Measurements from ENCODE around the gene EMC1.
"Not testable (repeated sequence)": the region's sequence is repeated elsewhere in the genome, so short reads cannot be mapped to it uniquely, and the experiment has no call there.

The EMC1 gene

DNA sequence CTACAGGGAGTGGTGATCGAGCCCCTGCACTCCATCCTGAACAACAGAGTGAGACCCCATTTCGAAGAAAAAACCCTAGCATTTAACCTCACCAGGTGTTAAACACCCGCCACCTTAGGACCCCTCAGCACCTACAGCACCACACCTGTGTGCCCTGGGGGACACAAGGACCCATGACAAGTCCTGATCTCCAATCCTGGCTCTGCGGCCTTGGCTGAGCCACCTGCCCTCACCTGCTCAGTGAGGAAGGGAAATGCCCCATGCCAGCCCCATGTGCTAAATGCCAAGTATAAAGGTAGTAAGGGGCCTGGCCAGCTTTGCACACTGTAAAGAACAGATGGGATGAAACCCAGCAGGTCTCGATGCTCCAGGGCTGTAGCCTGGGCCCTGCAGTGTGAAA lies 11.4 kb upstream of the EMC1 start:
- no peak overlapping the region for H3K4me3 ChIP-seq (ENCODE audit: low read depth, low read length)
- no peak for DNase-seq (ENCODE audit: low read depth)

DNA sequence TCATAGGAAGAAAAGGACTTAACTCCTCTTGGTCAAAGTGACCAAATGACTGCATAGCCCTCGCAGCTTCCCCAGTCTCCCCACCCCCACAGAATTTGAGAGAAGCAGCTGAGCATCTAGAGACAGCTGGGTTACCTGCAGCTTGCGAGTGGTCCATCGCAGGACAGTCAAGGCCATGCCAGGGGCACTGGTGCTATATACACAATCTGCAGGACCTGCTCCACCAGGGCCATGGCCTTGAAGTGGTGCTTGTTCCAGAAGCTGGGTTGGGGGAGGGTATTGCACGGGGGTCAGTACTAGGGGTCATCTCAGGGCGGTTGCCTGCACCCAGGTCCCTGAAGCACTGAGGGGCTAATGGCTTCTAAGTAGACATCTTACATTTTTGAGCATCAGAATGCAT lies 10.7 kb upstream of the EMC1 start:
- no peak overlapping the region for H3K4me3 ChIP-seq (ENCODE audit: low read depth, low read length)
- no peak for DNase-seq (ENCODE audit: low read depth)

DNA sequence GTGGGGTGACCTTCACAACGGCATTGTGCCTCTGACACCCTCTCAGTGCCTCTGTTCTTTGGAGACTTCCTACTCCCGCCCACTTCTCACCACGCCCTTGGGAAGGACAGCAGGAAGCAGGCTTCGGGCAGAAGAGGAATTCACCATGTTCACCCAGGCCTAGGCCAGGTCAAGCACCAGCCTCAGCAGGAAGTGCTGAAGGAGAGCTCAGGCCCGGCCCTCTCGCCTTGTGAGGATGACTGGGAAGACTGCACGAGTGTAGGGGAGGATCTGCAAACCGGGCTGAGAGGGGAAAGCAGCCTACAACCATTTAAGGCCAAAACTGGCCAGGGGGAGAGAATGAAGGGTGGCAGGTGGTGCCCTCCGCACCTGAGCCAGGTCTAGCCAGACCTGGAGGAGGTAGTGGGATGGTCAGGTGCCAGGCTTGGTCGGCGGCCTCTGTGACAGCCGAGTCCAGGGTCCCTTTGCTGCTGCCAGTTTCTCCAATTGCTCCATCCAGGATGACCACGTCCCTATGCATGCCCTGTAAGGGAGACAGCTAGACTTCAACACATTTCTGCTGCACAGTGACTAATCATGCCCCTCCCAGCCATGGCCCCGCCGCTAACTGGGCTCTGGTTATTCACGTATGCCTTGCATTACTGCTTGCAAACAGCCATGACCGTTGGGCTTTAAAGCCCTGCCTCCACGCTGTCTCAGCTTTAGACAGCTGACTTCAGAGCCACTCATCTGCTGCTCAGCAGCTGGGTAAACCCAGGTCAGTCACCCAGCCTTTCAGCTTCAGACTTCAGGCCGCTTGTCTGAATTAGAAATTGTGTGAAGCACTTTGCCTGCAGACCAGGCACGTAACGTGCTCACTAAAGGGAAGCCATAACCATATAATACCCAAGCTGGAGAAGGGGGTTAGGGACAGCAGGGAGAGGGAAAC lies 9.2 kb upstream of the EMC1 start:
- peak; percentile 74 for DNase-seq (ENCODE audit: low read depth)
- H3K4me3 ChIP-seq (ENCODE audit: low read depth, low read length): no peak overlapping the region

DNA sequence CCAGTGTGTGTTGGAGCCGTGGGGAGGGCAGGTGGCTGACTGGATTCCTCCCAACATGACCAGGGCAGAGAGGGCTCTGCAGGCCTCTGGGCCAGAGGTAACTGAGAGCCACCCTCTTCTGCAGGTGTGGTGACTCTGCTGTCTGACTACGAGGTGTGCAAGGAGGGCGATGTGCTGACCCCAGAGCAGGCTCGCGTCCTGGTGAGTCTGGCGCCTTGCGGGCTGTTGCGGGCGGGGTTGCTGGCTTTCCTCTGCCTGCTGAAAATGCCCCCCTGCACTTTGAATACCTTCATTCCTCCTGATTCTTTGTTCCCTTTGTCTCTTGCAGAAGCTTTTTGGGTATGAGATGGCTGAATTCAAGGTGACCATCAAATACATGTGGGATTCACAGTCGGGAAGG lies 7.0 kb upstream of the EMC1 start:
- H3K4me3 ChIP-seq (ENCODE audit: low read depth, low read length): no peak overlapping the region
- no peak for DNase-seq (ENCODE audit: low read depth)

DNA sequence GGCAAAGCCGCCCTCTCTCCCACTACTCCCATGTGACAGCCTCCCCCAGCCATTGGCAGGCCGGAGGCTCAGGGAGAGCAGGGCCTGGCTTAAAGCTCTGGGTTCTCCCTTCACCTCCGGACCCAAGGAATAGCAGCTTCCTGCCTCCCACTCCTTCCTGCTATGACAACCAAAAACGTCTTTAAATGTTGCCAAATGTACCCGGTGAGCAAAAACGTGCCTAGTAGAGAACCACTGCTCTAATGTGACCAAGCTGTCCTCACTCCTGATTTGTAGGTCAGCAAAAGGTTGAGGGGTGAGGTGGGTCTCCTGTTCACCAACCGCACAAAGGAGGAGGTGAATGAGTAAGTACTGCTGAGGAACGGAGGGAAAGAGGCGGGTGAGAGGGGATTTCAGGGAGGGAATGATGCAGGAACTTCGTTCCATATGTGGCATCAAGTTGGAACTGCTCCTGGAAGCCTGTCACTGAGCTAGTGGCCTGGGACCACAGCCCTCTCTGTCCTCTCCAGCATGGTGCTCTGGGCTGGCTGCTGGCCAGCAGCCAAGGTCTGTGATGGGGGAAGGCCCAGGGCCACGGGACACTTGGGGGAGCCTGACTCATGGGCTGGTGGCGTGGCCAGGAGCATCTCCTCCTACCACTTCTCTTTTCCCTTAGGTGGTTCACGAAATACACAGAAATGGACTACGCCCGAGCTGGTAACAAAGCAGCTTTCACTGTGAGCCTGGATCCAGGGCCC lies 6.0 kb upstream of the EMC1 start:
- no peak overlapping the region for H3K4me3 ChIP-seq (ENCODE audit: low read depth, low read length)
- no peak for DNase-seq (ENCODE audit: low read depth)

DNA sequence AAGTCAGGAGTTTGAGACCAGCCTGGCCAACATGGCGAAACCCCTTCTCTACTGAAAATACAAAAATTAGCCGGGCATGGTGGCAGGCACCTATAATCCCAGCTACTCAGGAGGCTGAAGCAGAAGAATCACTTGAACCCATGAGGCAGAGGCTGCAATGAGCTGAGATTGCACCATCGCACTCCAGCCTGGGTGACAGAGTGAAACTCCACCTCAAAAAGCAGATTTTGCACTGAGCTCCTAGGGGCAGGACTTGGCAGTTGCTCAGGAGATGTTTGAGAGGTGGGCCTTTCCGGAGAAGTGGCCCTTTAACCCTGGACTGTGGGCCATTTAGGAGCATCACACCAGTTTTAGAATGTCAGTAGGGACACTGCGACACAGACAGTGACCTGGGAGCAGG lies 5.0 kb upstream of the EMC1 start:
- not testable (repeated sequence) for DNase-seq (ENCODE audit: low read depth); H3K4me3 ChIP-seq (ENCODE audit: low read depth, low read length)

DNA sequence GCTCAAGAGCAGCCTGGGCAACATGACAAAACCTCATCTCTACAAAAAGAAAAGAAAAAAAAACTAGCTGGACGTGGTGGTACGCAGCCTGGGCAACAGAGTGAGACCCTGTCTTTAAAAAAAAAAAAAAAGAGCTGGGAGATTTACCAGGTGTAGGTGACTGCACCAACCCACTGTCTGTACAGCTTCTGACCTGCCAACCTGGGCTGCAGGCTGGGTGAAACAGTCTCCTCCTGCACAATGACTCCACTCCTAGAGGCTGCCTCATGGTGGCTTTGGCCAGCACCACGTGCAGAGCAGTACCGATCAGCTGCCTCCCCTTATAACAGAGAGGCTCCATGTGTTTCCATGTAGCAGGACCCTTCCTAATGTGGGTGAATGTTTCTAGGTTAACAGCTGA lies 4.0 kb upstream of the EMC1 start:
- DNase-seq (ENCODE audit: low read depth): no peak
- no peak overlapping the region for H3K4me3 ChIP-seq (ENCODE audit: low read depth, low read length)

DNA sequence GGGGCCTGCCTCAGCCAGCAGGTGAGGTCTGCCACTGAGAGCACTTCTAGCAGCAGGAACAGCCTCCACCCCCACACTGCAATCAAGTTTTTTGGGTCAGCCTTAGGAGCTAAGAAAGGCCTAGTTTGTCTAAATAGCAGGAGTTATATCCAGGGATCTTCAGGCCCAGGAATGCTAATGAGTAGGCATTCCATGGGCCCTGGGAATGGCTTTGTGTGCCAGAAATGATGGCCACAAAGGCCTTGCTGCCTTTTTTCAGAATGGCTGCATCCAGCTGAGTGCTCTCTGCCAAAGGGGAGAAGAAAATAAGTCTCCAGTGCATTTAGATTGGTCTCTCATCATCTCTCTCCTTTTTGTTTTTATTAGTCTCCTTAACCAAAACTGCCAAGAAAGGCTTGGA lies 3.1 kb upstream of the EMC1 start:
- DNase-seq (ENCODE audit: low read depth): no peak
- no peak overlapping the region for H3K4me3 ChIP-seq (ENCODE audit: low read depth, low read length)

DNA sequence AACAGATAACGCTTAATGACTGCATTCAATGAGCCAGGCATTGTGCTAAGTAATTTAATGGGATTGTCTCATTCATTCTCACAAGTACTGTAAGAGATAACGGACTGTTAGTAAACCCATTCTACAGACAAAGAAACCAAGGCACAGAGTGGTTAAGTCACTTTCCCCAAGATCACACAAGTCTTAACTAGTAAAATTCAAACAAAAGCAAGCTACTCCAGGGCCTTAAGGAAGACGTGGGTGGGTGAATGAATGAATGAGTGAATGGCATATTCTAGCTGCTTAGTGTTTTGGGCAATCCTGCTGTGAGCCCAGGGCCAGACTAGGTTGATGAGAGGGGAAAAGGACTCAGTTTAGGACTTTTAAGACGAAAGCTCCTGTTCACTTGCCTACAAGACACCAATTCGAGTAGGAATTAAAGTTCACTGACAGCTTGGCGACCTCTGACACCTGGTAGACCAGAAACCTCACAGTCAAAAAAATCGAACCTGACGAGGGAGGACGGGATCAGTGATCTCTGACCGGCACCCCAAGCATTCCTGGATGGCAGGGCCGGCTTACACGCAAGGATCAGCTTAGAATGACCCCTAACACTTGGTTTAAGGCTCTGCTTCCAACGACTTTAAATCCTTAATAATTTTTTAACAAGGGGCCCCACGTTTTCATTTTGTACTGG lies 557 bp downstream of the EMC1 start:
- H3K4me3 ChIP-seq (ENCODE audit: low read depth, low read length): peak overlapping the region; percentile 99
- no peak for DNase-seq (ENCODE audit: low read depth)

DNA sequence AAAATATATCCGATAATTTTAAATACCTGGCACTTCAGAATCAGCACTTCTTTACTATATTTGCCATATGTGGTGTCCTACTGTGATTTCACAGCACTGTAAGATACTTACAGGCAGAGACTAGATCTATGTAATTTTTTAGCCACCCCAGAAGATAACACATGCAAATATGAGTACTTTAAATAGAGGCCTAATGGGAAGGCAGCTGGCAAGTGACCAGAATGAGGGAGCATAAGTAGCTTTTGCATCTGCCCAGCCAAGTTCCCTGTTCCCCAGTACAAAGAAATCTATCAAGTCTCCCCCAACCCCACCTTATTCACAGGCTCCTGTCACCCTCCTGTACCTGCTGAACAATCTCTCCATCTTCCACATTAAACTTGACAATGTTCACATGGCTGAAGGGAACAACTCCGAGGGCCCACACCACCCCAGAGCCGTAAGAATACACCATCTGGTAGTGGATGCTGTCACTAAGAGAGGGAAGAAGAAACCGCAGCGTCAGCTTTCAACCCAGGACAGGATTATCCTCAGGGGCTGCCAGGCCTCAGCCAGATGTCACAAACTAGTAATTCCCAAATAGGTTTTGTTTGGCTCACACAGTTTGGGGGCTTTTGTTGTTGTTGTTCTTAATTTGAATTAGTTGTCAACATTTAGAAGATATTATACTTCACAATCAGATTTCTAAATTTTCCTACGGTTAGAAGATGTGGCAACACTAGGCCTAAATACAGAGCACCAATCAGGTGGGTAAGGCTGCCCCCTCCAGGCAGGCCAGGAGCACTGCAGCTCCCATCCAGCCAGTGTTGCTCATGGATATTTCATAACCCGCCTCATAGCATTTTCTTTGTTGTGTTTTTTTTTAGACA lies 10.4 kb downstream of the EMC1 start:
- DNase-seq (ENCODE audit: low read depth): no peak
- no peak overlapping the region for H3K4me3 ChIP-seq (ENCODE audit: low read depth, low read length)

DNA sequence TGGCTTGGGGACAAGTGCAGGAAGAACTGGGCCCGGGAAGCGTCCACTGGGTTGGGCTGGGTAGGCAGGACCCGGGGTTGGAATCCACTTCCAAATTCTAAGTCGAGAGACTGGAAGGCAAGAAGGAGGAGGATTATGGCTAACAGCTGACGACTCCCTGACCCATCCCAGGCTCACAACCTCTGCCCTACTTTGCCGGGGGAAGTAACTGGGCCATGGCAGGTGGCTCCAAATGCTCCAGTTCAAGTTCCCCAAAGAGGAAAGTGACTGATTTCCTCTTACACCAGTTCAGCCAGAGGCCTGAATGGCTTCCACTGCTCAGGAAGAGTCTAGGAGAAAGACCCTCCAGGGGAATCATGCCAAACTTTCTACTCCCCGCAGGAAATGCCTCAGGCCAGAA lies 11.4 kb downstream of the EMC1 start:
- H3K4me3 ChIP-seq (ENCODE audit: low read depth, low read length): no peak overlapping the region
- DNase-seq (ENCODE audit: low read depth): no peak

DNA sequence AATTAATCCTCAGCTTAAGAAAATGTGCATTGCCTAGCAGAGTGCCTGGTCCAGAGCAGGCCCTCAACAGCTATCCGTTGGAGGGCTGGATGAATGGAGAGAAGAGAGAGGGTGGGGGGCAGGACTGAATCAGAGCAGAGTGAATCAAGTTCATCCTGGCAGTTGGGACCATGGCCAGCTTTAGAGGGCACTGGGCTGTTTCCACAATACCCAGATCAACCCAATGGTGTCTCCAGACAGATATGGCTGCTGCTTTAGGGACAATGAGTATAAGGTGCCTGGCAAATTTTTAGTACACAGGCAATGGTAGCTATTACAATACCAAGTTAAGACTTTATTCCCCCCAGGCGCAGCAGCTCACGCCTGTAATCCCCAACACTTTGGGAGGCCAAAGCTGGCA lies 17.1 kb downstream of the EMC1 start:
- no peak for DNase-seq (ENCODE audit: low read depth)
- no peak overlapping the region for H3K4me3 ChIP-seq (ENCODE audit: low read depth, low read length)

DNA sequence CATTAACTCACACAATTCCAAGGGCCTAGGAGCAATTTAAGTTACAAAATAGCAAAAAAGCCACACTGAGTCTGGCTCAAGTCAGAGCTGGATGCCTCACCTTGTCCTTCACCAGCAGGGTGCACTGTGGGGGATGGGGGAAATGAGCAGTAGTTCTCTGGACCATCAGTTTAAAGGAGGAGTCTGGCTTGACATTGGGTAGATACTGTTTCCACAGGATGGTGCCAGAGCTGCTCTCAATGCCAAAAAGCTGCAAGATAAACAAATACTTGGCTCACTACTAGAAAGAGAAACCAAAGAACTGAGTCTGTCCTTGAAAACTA lies 18.8 kb downstream of the EMC1 start:
- no peak for DNase-seq (ENCODE audit: low read depth)
- H3K4me3 ChIP-seq (ENCODE audit: low read depth, low read length): no peak overlapping the region

DNA sequence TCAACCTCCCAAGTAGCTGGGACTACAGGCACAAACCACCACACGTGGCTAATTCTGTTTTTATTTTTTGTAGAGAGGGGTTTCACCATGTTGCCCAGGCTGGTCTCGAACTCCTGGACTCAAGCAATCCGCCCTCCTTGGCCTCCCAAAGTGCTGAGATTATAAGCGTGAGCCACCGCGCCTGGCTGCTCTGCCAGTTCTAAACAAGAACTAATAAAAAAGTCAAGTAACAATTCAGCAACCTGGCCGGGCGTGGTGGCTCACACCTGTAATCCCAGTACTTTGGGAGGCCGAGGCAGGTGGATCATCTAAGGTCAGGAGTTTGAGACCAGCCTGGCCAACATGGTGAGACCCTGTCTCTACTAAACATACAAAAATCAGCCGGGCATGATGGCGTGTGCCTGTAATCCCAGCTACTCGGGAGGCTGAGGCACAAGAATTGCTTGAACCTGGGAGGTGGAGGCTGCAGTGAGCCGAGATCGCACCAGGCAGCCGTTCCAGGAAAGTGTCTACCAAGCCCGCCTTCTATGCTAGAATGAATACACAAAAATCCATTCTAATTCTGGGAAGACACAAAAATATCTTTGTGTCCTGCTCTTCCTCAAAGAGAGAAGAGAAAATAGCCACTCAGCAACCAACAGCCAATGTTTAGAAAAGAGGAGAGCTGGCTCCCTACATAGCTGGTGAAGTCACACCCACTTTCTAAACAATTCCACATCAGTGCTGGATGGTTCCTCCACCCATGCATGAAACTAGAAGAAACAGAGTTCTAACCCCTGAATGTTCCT lies 19.4 kb downstream of the EMC1 start:
- H3K4me3 ChIP-seq (ENCODE audit: low read depth, low read length): not testable (repeated sequence)

DNA sequence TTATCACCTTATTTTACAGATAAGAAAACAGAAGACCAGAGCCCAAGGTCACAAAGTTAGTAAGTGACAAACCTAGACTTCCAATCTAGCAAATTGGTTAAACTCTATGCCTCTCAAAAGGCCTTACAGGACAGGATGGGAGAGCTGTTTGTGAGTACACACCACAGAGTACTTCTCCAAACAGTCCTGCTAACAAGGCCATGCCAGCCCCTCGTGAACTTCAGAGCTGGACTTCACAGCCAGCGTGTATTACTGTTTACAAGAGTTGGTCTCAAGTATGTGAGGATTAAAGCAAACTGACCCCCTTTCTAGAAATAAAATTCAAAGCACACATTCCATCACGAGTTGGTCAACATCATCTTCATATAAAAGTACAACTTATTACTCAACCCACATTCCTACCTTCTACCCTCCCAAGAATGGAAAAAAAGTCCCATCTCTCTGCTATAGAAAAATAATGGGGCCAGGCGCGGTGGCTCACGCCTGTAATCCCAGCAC lies 21.4 kb downstream of the EMC1 start:
- H3K4me3 ChIP-seq (ENCODE audit: low read depth, low read length): no peak overlapping the region
- DNase-seq (ENCODE audit: low read depth): no peak

More for the DNA sequence above, 19.4 kb downstream of the EMC1 start:
- not testable (repeated sequence) for DNase-seq (ENCODE audit: low read depth)

DNA sequence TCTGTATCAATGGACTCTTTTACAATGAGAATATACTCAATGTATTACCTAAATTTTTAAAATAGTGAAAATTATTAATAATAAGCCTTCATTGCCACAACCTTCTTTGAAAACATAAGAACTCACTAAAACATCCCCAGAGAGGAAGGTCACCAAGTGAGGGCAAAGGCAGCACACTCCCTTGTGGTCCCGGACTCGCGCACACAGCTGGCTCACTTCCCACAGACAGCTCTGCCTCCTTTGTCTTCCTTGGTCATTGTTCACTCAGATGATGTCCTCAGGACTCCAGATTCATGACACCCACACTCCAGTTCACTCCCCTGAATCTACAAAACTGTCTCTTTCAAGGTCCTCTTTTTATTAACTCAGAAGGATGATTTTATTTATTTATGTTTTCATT lies 22.1 kb downstream of the EMC1 start:
- DNase-seq (ENCODE audit: low read depth): no peak
- no peak overlapping the region for H3K4me3 ChIP-seq (ENCODE audit: low read depth, low read length)

DNA sequence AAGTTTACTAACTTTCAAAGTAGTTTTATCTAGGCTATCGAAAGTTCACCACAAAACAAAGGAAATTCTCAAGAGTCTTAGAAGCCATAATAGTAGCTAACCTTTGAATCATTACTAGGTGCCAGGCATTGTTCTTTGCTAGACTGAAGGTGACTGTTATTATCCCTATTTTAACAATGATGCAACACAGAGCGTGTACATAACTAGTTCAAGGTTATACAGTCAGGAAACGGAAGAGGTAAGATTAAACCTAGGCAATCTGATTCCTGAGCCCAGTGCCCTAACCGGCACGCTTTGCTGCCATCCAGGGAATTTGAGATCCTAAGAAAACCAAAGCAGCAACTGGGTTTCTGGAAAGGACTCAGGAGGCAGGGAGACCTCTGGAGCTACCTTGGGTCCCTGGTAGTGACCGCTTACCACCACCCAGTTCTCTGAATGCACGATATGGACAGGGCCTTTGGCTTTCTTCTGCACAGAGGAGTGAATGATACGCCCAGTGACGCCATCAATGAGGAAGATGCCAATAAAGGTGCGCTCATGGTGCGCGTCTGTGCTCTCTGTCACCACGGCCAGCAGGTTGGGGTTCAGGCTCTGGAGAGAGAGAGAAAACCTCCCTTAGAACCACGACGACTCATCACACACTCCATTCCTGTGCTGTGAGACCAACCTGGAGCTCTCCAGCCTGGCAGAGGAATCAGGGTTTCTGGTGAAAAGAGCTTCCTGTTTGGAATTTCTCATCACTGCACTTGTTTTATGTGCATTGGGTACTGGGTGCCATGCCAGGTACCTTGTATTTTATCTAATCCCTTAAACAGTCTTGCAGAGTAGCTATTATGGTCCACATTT lies 28.1 kb downstream of the EMC1 start:
- H3K4me3 ChIP-seq (ENCODE audit: low read depth, low read length): no peak overlapping the region
- no peak for DNase-seq (ENCODE audit: low read depth)

DNA sequence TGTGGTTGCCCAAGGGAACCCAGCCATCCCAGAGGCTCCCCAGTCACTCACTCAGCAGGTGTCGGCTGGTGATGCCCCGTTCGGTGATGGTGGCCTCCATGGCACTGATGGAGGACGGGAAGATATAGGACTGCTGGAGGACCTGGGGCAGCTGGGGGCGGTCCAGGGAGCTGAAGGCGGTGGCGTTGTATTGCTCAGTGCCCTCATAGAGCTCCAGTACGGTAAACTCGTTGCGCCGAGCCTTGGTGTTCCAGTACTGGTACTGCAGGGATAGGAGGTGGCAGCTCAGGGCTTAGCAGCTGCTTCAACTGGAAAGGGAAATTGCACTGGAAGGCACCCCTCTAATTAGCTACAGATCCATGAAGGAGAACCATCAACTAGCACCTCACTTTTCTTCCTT lies 28.8 kb downstream of the EMC1 start:
- no peak overlapping the region for H3K4me3 ChIP-seq (ENCODE audit: low read depth, low read length)
- DNase-seq (ENCODE audit: low read depth): no peak

Measured in skeletal muscle cell (primary cell).